CD14-positive monocyte (primary cell): Measurements from ENCODE around the gene TMEM174. TPM values are rescaled to one million over a fixed set of nuclear protein-coding genes. Genes with fewer than 3 reads are reported as not detected.

Source experiments
- DNase-seq, 3 donors: peaks; one replicate each; pipeline ENCODE4 v3.0.0-alpha.2; 2011 to 2022
- H2AFZ ChIP-seq: 2 replicates; pipeline ENCODE4 v1.6.0; 2012; ENCODE audit warnings: mild to moderate bottlenecking, low read depth, low read length, inconsistent platforms; ENCODE audit not compliant: insufficient read depth, poor library complexity, severe bottlenecking
- H3K27ac ChIP-seq, 2 donors: 1 replicate in 1 of 2; 2 replicates in 1 of 2; pipeline ENCODE4 v1.5.1; 2012 to 2013; ENCODE audit warnings: low read length in 2 of 2, control low read depth in 1 of 2, inconsistent platforms in 1 of 2, low read depth in 1 of 2, mild to moderate bottlenecking in 1 of 2
- H3K27me3 ChIP-seq, 2 donors: one replicate each; pipeline versions ENCODE4 v1.6.0 to v1.6.1; 2011 to 2013; ENCODE audit warnings: low read length in 2 of 2; ENCODE audit not compliant: control insufficient read depth in 2 of 2, insufficient read depth in 2 of 2
- H3K36me3 ChIP-seq, 2 donors: replicated peaks in 1 of 2; 1 replicate in 1 of 2; 2 replicates in 1 of 2; pipeline versions ENCODE4 v1.5.1 to v1.6.1; 2012 to 2013; ENCODE audit warnings: low read length in 2 of 2, control low read depth in 1 of 2, inconsistent platforms in 1 of 2, mild to moderate bottlenecking in 1 of 2; ENCODE audit not compliant: insufficient read depth in 2 of 2, control insufficient read depth in 1 of 2
- H3K4me1 ChIP-seq, 2 donors: 1 replicate in 1 of 2; 2 replicates in 1 of 2; pipeline versions ENCODE4 v1.5.1 to v1.6.1; 2012 to 2013; ENCODE audit warnings: low read length in 2 of 2, control low read depth in 1 of 2, inconsistent platforms in 1 of 2, mild to moderate bottlenecking in 1 of 2, moderate library complexity in 1 of 2; ENCODE audit not compliant: insufficient read depth in 2 of 2, control insufficient read depth in 1 of 2
- H3K4me2 ChIP-seq: replicated peaks from 2 replicates; pipeline ENCODE3; 2012; ENCODE audit warnings: low read length, moderate library complexity, mild to moderate bottlenecking; ENCODE audit not compliant: poor library complexity, severe bottlenecking; ENCODE audit errors: extremely low read depth
- H3K4me3 ChIP-seq, 3 experiments: fragments of 200-600 bp in 1 of 3; sonication (generic) in 1 of 3; replicated peaks in 1 of 3; 1 replicate in 2 of 3; 2 replicates in 1 of 3; pipeline ENCODE4 v1.5.1; 2011 to 2013; ENCODE audit warnings: low read length in 3 of 3, mild to moderate bottlenecking in 3 of 3, control low read depth in 2 of 3, low read depth in 2 of 3, inconsistent platforms in 1 of 3, moderate library complexity in 1 of 3
- H3K79me2 ChIP-seq: 2 replicates; pipeline ENCODE4 v1.6.0; 2012; ENCODE audit warnings: mild to moderate bottlenecking, control low read depth, inconsistent platforms, low read length, moderate library complexity; ENCODE audit not compliant: insufficient read depth
- H3K9ac ChIP-seq: 2 replicates; pipeline ENCODE4 v1.6.0; 2017; ENCODE audit warnings: low read length, mild to moderate bottlenecking; ENCODE audit not compliant: insufficient read depth, poor library complexity, severe bottlenecking
- H3K9me3 ChIP-seq, 2 donors: replicated peaks in 1 of 2; 1 replicate in 1 of 2; 2 replicates in 1 of 2; pipeline versions ENCODE4 v1.5.1 to v1.6.1; 2012 to 2013; ENCODE audit warnings: low read length in 2 of 2, control low read depth in 1 of 2; ENCODE audit not compliant: control insufficient read depth in 1 of 2, insufficient read depth in 1 of 2
- H4K20me1 ChIP-seq: 2 replicates; pipeline ENCODE4 v1.6.0; 2012; ENCODE audit warnings: mild to moderate bottlenecking, low read length, control low read depth, moderate library complexity; ENCODE audit not compliant: insufficient read depth
- H3K27ac Mint-ChIP-seq, 7 donors: one replicate each; pipeline ENCODE4 v1.8.0; 2020; ENCODE audit warnings: mild to moderate bottlenecking in 7 of 7, mixed read lengths in 7 of 7, moderate library complexity in 6 of 7, inconsistent platforms in 2 of 7
- H3K27me3 Mint-ChIP-seq, 3 donors: one replicate each; pipeline ENCODE4 v1.8.0; 2021 to 2022; ENCODE audit warnings: low read depth in 3 of 3, mild to moderate bottlenecking in 3 of 3, mixed read lengths in 3 of 3, moderate library complexity in 3 of 3, inconsistent platforms in 1 of 3
- H3K36me3 Mint-ChIP-seq, 2 donors: one replicate each; pipeline ENCODE4 v1.8.0; 2020; ENCODE audit warnings: mixed read lengths in 2 of 2, inconsistent platforms in 1 of 2, mild to moderate bottlenecking in 1 of 2
- H3K4me1 Mint-ChIP-seq: one replicate; pipeline ENCODE4 v1.8.0; 2020; ENCODE audit warnings: mild to moderate bottlenecking, mixed read lengths
- H3K4me3 Mint-ChIP-seq, 2 donors: one replicate each; pipeline ENCODE4 v1.8.0; 2020; ENCODE audit warnings: mild to moderate bottlenecking in 2 of 2, mixed read lengths in 2 of 2, moderate library complexity in 1 of 2
- H3K9me3 Mint-ChIP-seq, 7 donors: one replicate each; pipeline ENCODE4 v1.8.0; 2020 to 2022; ENCODE audit warnings: mixed read lengths in 7 of 7, mild to moderate bottlenecking in 6 of 7, moderate library complexity in 6 of 7, inconsistent platforms in 2 of 7
- CTCF ChIP-seq: fragments of 200-600 bp; IDR thresholded peaks from one replicate; pipeline ENCODE4 v1.8.0; 2022; ENCODE audit warnings: antibody characterized with exemption, mild to moderate bottlenecking
- WGBS: methylation state at CpG from one replicate; pipeline ENCODE4 v1.1.5; 2013; ENCODE audit warnings: missing lambda C conversion rate; ENCODE audit not compliant: insufficient coverage; 5-methylcytosine and 5-hydroxymethylcytosine counted together
- intact Hi-C, 2 donors: fragments of 100-400 bp; cut with micrococcal nuclease; formaldehyde crosslinking; loops; one replicate each; pipeline versions ENCODE4 v1.15.0 to v1.15.1; 2023
- polyA plus RNA-seq, 3 donors: library from polyadenylated mRNA; depleted of rRNA in 1 of 3; unstranded in 2 of 3; stranded (reverse) in 1 of 3; fragments of 300-500 nt in 2 of 3; fragments of >200 nt in 1 of 3; fragmentation: Illumina TruSeq in 2 of 3; gene quantifications; 1 replicate in 2 of 3; 2 replicates in 1 of 3; pipeline ENCODE4 v1.2.3, GENCODE V29; 2012 to 2021

TMEM174 gene
- polyA plus RNA-seq, 3 donors = not detected

- no peak overlapping the region for H3K4me2 ChIP-seq
- H2AFZ ChIP-seq = no peak overlapping the region
- Mint-ChIP-seq H3K27me3 (peaks cover 63 to 82% (median 72%) of the 10 kb centered on the region in 3 donors), H3K9me3 (peaks cover 0 to 5% (median 0%) of the 10 kb centered on the region in 7 donors), H3K36me3 (no peaks in the 10 kb centered on the region), H3K4me3 (no peak overlapping the region), H3K27ac (no peak overlapping the region), H3K4me1 (peaks cover 2% of the 10 kb centered on the region)
- WGBS = no CpG with 5 or more reads among the region's 1 CpG
- intact Hi-C loops = no loop called here
- DNase-seq = no peak
- peaks cover 2 to 3% of the 10 kb centered on the region in 2 donors for H3K4me1 ChIP-seq
- H4K20me1 ChIP-seq = no peaks in the 10 kb centered on the region
- no peaks in the 10 kb centered on the region for H3K79me2 ChIP-seq
- peaks cover 65 to 85% of the 10 kb centered on the region in 2 donors for H3K27me3 ChIP-seq
- H3K36me3 ChIP-seq = no peaks in the 10 kb centered on the region
- H3K27ac ChIP-seq = no peak overlapping the region
- no peak overlapping the region for H3K4me3 ChIP-seq
- H3K9ac ChIP-seq = no peak overlapping the region
- no peak for TF ChIP-seq CTCF
- H3K9me3 ChIP-seq = no peaks in the 10 kb centered on the region
Observed at GRCh38 chr5:73221161-73221560, 48.2 kb downstream of the TMEM174 start.

- no peak overlapping the region for H3K4me3 ChIP-seq
- H3K4me1 ChIP-seq = no peaks in the 10 kb centered on the region
- no peak overlapping the region for H3K9ac ChIP-seq
- peaks cover 62 to 85% of the 10 kb centered on the region in 2 donors for H3K27me3 ChIP-seq
- Mint-ChIP-seq H3K4me3 (peak overlapping the region in 1 of 2 donors; percentile 14), H3K4me1 (no peaks in the 10 kb centered on the region), H3K27me3 (peaks cover 59 to 82% (median 72%) of the 10 kb centered on the region in 3 donors), H3K27ac (no peak overlapping the region), H3K36me3 (no peaks in the 10 kb centered on the region), H3K9me3 (peaks cover 0 to 3% (median 0%) of the 10 kb centered on the region in 7 donors)
- no peaks in the 10 kb centered on the region for H4K20me1 ChIP-seq
- H2AFZ ChIP-seq = no peak overlapping the region
- intact Hi-C loops = no loop called here
- no peak overlapping the region for H3K4me2 ChIP-seq
- TF ChIP-seq CTCF = no peak
- DNase-seq = no peak
- no peaks in the 10 kb centered on the region for H3K79me2 ChIP-seq
- H3K36me3 ChIP-seq = no peaks in the 10 kb centered on the region
- H3K27ac ChIP-seq = no peak overlapping the region
- no peaks in the 10 kb centered on the region for H3K9me3 ChIP-seq
Observed at GRCh38 chr5:73221726-73222125, 48.7 kb downstream of the TMEM174 start.
